Measurements from ENCODE around the gene DLGAP1. TPM values are rescaled to one million over a fixed set of nuclear protein-coding genes. Genes with fewer than 3 reads are reported as not detected.

Gene DLGAP1
- total RNA-seq, 1 donor from 2014 or later: 18.5 TPM

GRCh38 chr18:3906116-3906750, 548.9 kb downstream of the DLGAP1 start:
- Histone ChIP-seq H4K20me1 (ENCODE audit: low read depth) (no peaks in the 10 kb centered on the region), H3K27ac (no peak overlapping the region), H3K9ac (no peak overlapping the region), H3F3A (ENCODE audit: low read depth) (no peaks in the 10 kb centered on the region), H3K36me3 (no peaks in the 10 kb centered on the region), H3K4me2 (no peak overlapping the region), H2AFZ (replicated peaks) (no peak overlapping the region), H3K79me2 (ENCODE audit: low read depth) (no peaks in the 10 kb centered on the region), H3K9me3 (ENCODE audit: low read depth) (no peaks in the 10 kb centered on the region), H3K27me3 (no peaks in the 10 kb centered on the region), H3K4me1 (peaks cover 16% of the 10 kb centered on the region), H3K4me3 (no peak overlapping the region)
- H3K4me1 Mint-ChIP-seq: peaks cover 17% of the 10 kb centered on the region
- no peak overlapping the region for H3K4me3 Mint-ChIP-seq
- no peak for DNase-seq (ENCODE audit: low spot score)
- H3K27me3 Mint-ChIP-seq (ENCODE audit: insufficient read depth, low read depth): no peaks in the 10 kb centered on the region
- peaks cover 2% of the 10 kb centered on the region for H3K9me3 Mint-ChIP-seq
- no peak overlapping the region for H3K27ac Mint-ChIP-seq
- TF ChIP-seq EZH2 (IDR thresholded peaks at IDR 0.05) (no peak), EZH2phosphoT487 (IDR thresholded peaks at IDR 0.05) (no peak)
- TF ChIP-seq, protein P1, sequence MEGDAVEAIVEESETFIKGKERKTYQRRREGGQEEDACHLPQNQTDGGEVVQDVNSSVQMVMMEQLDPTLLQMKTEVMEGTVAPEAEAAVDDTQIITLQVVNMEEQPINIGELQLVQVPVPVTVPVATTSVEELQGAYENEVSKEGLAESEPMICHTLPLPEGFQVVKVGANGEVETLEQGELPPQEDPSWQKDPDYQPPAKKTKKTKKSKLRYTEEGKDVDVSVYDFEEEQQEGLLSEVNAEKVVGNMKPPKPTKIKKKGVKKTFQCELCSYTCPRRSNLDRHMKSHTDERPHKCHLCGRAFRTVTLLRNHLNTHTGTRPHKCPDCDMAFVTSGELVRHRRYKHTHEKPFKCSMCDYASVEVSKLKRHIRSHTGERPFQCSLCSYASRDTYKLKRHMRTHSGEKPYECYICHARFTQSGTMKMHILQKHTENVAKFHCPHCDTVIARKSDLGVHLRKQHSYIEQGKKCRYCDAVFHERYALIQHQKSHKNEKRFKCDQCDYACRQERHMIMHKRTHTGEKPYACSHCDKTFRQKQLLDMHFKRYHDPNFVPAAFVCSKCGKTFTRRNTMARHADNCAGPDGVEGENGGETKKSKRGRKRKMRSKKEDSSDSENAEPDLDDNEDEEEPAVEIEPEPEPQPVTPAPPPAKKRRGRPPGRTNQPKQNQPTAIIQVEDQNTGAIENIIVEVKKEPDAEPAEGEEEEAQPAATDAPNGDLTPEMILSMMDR (IDR thresholded peaks at IDR 0.05): no peak
- H3K36me3 Mint-ChIP-seq: no peaks in the 10 kb centered on the region

DNA sequence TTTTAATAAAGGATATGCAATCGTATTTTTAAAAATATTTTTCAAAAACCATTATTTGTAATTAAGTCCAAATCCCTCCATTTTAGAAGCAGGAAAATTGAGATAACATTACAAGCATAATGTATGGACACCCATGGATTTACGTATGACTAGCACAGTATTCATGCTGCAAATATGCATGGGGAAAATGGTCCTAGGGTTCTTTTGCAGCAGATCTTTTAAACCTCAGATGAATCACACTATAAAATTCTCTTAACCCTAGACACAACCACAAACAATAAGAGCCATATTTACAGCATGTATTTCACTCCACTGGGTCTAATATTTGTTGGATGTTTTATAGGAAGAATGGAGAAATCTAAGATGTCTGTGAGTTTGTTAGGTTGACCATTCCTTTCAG, 551.8 kb downstream of the DLGAP1 start:
- no peak overlapping the region for H3K4me3 Mint-ChIP-seq
- peaks cover 2% of the 10 kb centered on the region for H3K9me3 Mint-ChIP-seq
- no peak overlapping the region for H3K4me2 ChIP-seq
- TF ChIP-seq EZH2 (IDR thresholded peaks at IDR 0.05) (no peak), EZH2phosphoT487 (IDR thresholded peaks at IDR 0.05) (no peak)
- TF ChIP-seq, protein P1 (IDR thresholded peaks at IDR 0.05): no peak
- peaks cover 21% of the 10 kb centered on the region for H3K4me1 ChIP-seq
- H3K4me1 Mint-ChIP-seq: peaks cover 35% of the 10 kb centered on the region
- no peak overlapping the region for H2AFZ ChIP-seq (replicated peaks)
- H3K36me3 ChIP-seq: no peaks in the 10 kb centered on the region
- H4K20me1 ChIP-seq (ENCODE audit: low read depth): no peaks in the 10 kb centered on the region
- no peak overlapping the region for H3K9ac ChIP-seq
- H3K27me3 Mint-ChIP-seq (ENCODE audit: insufficient read depth, low read depth): no peaks in the 10 kb centered on the region
- H3K4me3 ChIP-seq: no peak overlapping the region
- DNase-seq (ENCODE audit: low spot score): no peak
- H3K79me2 ChIP-seq (ENCODE audit: low read depth): no peaks in the 10 kb centered on the region
- no peaks in the 10 kb centered on the region for H3F3A ChIP-seq (ENCODE audit: low read depth)
- H3K36me3 Mint-ChIP-seq: no peaks in the 10 kb centered on the region
- H3K9me3 ChIP-seq (ENCODE audit: low read depth): no peaks in the 10 kb centered on the region
- peak overlapping the region; percentile 10 for H3K27ac Mint-ChIP-seq
- H3K27me3 ChIP-seq: no peaks in the 10 kb centered on the region
- H3K27ac ChIP-seq: no peak overlapping the region

- no peak overlapping the region for H3K27ac ChIP-seq
- no peaks in the 10 kb centered on the region for H3F3A ChIP-seq (ENCODE audit: low read depth)
- peak; percentile 9 for DNase-seq (ENCODE audit: low spot score)
- H4K20me1 ChIP-seq (ENCODE audit: low read depth): no peaks in the 10 kb centered on the region
- Mint-ChIP-seq H3K9me3 (peaks cover 2% of the 10 kb centered on the region), H3K4me1 (peaks cover 37% of the 10 kb centered on the region), H3K27ac (peak overlapping the region; percentile 80), H3K27me3 (ENCODE audit: insufficient read depth, low read depth) (no peaks in the 10 kb centered on the region), H3K4me3 (no peak overlapping the region), H3K36me3 (no peaks in the 10 kb centered on the region)
- TF ChIP-seq, protein P1 (IDR thresholded peaks at IDR 0.05): no peak
- TF ChIP-seq EZH2phosphoT487 (IDR thresholded peaks at IDR 0.05) (no peak), EZH2 (IDR thresholded peaks at IDR 0.05) (no peak)
- H3K79me2 ChIP-seq (ENCODE audit: low read depth): no peaks in the 10 kb centered on the region
- no peak overlapping the region for H2AFZ ChIP-seq (replicated peaks)
- H3K4me3 ChIP-seq: no peak overlapping the region
- H3K9ac ChIP-seq: no peak overlapping the region
- H3K36me3 ChIP-seq: no peaks in the 10 kb centered on the region
- H3K4me1 ChIP-seq: peaks cover 21% of the 10 kb centered on the region
- no peaks in the 10 kb centered on the region for H3K27me3 ChIP-seq
- no peaks in the 10 kb centered on the region for H3K9me3 ChIP-seq (ENCODE audit: low read depth)
- no peak overlapping the region for H3K4me2 ChIP-seq
Observed at GRCh38 chr18:3902676-3903075, 552.4 kb downstream of the DLGAP1 start.
